ENCODE measurements around the gene ATP6V0A1.
"Not testable (repeated sequence)": the region's sequence is repeated elsewhere in the genome, so short reads cannot be mapped to it uniquely, and the experiment has no call there.

ATP6V0A1 gene

GRCh38 chr17:42536372-42537155, 77.9 kb downstream of the ATP6V0A1 start:
- CTCF ChIA-PET, result interaction anchor here (1.2 to 3.1 kb wide), 3 partner anchors 12 to 134 kb away, joined by 3 to 11 read pairs (median 3); no protein-coding TSS in a partner anchor
- peak in 2 of 3 donors; percentile 54 to 60 for DNase-seq

GRCh38 chr17:42537156-42537805, 78.6 kb downstream of the ATP6V0A1 start:
- WGBS (ENCODE audit: insufficient coverage), result 95% methylated on average over 28 of the region's 31 CpGs
- Histone ChIP-seq H3K27me3 (replicated peaks in 2 of 5; ENCODE audit: control insufficient read depth in 4 of 5, insufficient read depth in 5 of 5, low read length in 4 of 5) (no peaks in the 10 kb centered on the region), H3K4me1 (ENCODE audit: control extremely low read depth in 1 of 4, control insufficient read depth in 4 of 4, insufficient read depth in 4 of 4, low read length in 3 of 4) (peaks cover 0 to 27% (median 20%) of the 10 kb centered on the region in 4 experiments), H3K36me3 (ENCODE audit: control insufficient read depth in 4 of 4, insufficient read depth in 4 of 4, low read length in 3 of 4) (peaks cover 0 to 34% (median 24%) of the 10 kb centered on the region in 4 experiments), H3K27ac (ENCODE audit: insufficient read depth in 1 of 2, low read depth in 1 of 2, low read length in 2 of 2, poor library complexity in 1 of 2, severe bottlenecking in 2 of 2) (peak overlapping the region in 1 of 2 experiments; percentile 70), H3K9me3 (ENCODE audit: control extremely low read depth in 1 of 5, control insufficient read depth in 4 of 5, insufficient read depth in 2 of 5, low read depth in 1 of 5, low read length in 4 of 5) (no peaks in the 10 kb centered on the region), H3K4me3 (ENCODE audit: control insufficient read depth in 1 of 7, extremely low read depth in 1 of 7, insufficient read depth in 4 of 7, low read depth in 2 of 7, low read length in 6 of 7) (peak overlapping the region; percentile 70 to 81 (median 72))
- ChIA-PET CTCF (interaction anchor here (3.1 kb wide), 1 partner anchor 11 kb away, joined by 11 read pairs; no protein-coding TSS in a partner anchor), POLR2A (interaction anchor here (0.6 kb wide), 1 partner anchor 22 kb away, joined by 3 read pairs; no protein-coding TSS in a partner anchor)
- no peak for DNase-seq

More at GRCh38 chr17:42536372-42537155, 77.9 kb downstream of the ATP6V0A1 start:
- WGBS (ENCODE audit: insufficient coverage), result 0% methylated on average over 56 of the region's 65 CpGs
- H3K4me1 ChIP-seq (ENCODE audit: control extremely low read depth in 1 of 4, control insufficient read depth in 4 of 4, insufficient read depth in 4 of 4, low read length in 3 of 4), result peaks cover 2 to 33% (median 25%) of the 10 kb centered on the region in 4 experiments
- H3K27ac ChIP-seq (ENCODE audit: insufficient read depth in 1 of 2, low read depth in 1 of 2, low read length in 2 of 2, poor library complexity in 1 of 2, severe bottlenecking in 2 of 2), result peak overlapping the region in 1 of 2 experiments; percentile 70
- H3K9me3 ChIP-seq (ENCODE audit: control extremely low read depth in 1 of 5, control insufficient read depth in 4 of 5, insufficient read depth in 2 of 5, low read depth in 1 of 5, low read length in 4 of 5), result no peaks in the 10 kb centered on the region
- POLR2A ChIA-PET, result interaction anchor here (0.9 to 1.4 kb wide), 3 partner anchors 9 to 216 kb away, joined by 4 read pairs; partner anchors contain the start of gene PSMC3IP
- H3K27me3 ChIP-seq (replicated peaks in 2 of 5; ENCODE audit: control insufficient read depth in 4 of 5, insufficient read depth in 5 of 5, low read length in 4 of 5), result no peaks in the 10 kb centered on the region
- peak overlapping the region; percentile 70 to 81 (median 72) for H3K4me3 ChIP-seq (ENCODE audit: control insufficient read depth in 1 of 7, extremely low read depth in 1 of 7, insufficient read depth in 4 of 7, low read depth in 2 of 7, low read length in 6 of 7)
- H3K36me3 ChIP-seq (ENCODE audit: control insufficient read depth in 4 of 4, insufficient read depth in 4 of 4, low read length in 3 of 4), result peaks cover 0 to 31% (median 19%) of the 10 kb centered on the region in 4 experiments

GRCh38 chr17:42537826-42538451, 79.3 kb downstream of the ATP6V0A1 start:
- no peak for DNase-seq
- Histone ChIP-seq H3K4me3 (ENCODE audit: control insufficient read depth in 1 of 7, extremely low read depth in 1 of 7, insufficient read depth in 4 of 7, low read depth in 2 of 7, low read length in 6 of 7) (no peak overlapping the region), H3K9me3 (ENCODE audit: control extremely low read depth in 1 of 5, control insufficient read depth in 4 of 5, insufficient read depth in 2 of 5, low read depth in 1 of 5, low read length in 4 of 5) (no peaks in the 10 kb centered on the region), H3K36me3 (ENCODE audit: control insufficient read depth in 4 of 4, insufficient read depth in 4 of 4, low read length in 3 of 4) (peaks cover 0 to 41% (median 29%) of the 10 kb centered on the region in 4 experiments), H3K27ac (ENCODE audit: insufficient read depth in 1 of 2, low read depth in 1 of 2, low read length in 2 of 2, poor library complexity in 1 of 2, severe bottlenecking in 2 of 2) (no peak overlapping the region), H3K27me3 (replicated peaks in 2 of 5; ENCODE audit: control insufficient read depth in 4 of 5, insufficient read depth in 5 of 5, low read length in 4 of 5) (no peaks in the 10 kb centered on the region), H3K4me1 (ENCODE audit: control extremely low read depth in 1 of 4, control insufficient read depth in 4 of 4, insufficient read depth in 4 of 4, low read length in 3 of 4) (peaks cover 0 to 27% (median 20%) of the 10 kb centered on the region in 4 experiments)
- CTCF ChIA-PET, result interaction anchor here (1.3 to 3.1 kb wide), 3 partner anchors 11 to 344 kb away, joined by 3 to 11 read pairs (median 4); partner anchors contain the start of gene GHDC
- WGBS (ENCODE audit: insufficient coverage), result no CpG with 5 or more reads among the region's 5 CpGs
- POLR2A ChIA-PET, result interaction anchor here (0.6 kb wide), 2 partner anchors 21 to 78 kb away, joined by 3 read pairs; no protein-coding TSS in a partner anchor

- ChIA-PET POLR2A (interaction anchor here (0.6 kb wide), 1 partner anchor 79 kb away, joined by 3 read pairs; no protein-coding TSS in a partner anchor), CTCF (interaction anchor here (1.3 to 3.1 kb wide), 3 partner anchors 10 to 344 kb away, joined by 3 to 11 read pairs (median 4); partner anchors contain the start of gene GHDC)
- no peak for DNase-seq
- H3K27me3 ChIP-seq (replicated peaks in 2 of 5; ENCODE audit: control insufficient read depth in 4 of 5, insufficient read depth in 5 of 5, low read length in 4 of 5), result no peaks in the 10 kb centered on the region
- H3K4me1 ChIP-seq (ENCODE audit: control extremely low read depth in 1 of 4, control insufficient read depth in 4 of 4, insufficient read depth in 4 of 4, low read length in 3 of 4), result peaks cover 0 to 27% (median 20%) of the 10 kb centered on the region in 4 experiments
- WGBS (ENCODE audit: insufficient coverage), result 97% methylated on average over 8 of the region's 14 CpGs
- peaks cover 0 to 46% (median 34%) of the 10 kb centered on the region in 4 experiments for H3K36me3 ChIP-seq (ENCODE audit: control insufficient read depth in 4 of 4, insufficient read depth in 4 of 4, low read length in 3 of 4)
- no peak overlapping the region for H3K4me3 ChIP-seq (ENCODE audit: control insufficient read depth in 1 of 7, extremely low read depth in 1 of 7, insufficient read depth in 4 of 7, low read depth in 2 of 7, low read length in 6 of 7)
- H3K9me3 ChIP-seq (ENCODE audit: control extremely low read depth in 1 of 5, control insufficient read depth in 4 of 5, insufficient read depth in 2 of 5, low read depth in 1 of 5, low read length in 4 of 5), result no peaks in the 10 kb centered on the region
- no peak overlapping the region for H3K27ac ChIP-seq (ENCODE audit: insufficient read depth in 1 of 2, low read depth in 1 of 2, low read length in 2 of 2, poor library complexity in 1 of 2, severe bottlenecking in 2 of 2)
These were observed 79.8 kb downstream of the ATP6V0A1 start for GRCh38 chr17:42538482-42538881.

- Histone ChIP-seq H3K4me1 (ENCODE audit: control extremely low read depth in 1 of 4, control insufficient read depth in 4 of 4, insufficient read depth in 4 of 4, low read length in 3 of 4) (peaks cover 0 to 20% (median 14%) of the 10 kb centered on the region in 4 experiments), H3K36me3 (ENCODE audit: control insufficient read depth in 4 of 4, insufficient read depth in 4 of 4, low read length in 3 of 4) (peaks cover 0 to 59% (median 41%) of the 10 kb centered on the region in 4 experiments)
- not testable (repeated sequence) for DNase-seq; H3K9me3 ChIP-seq (ENCODE audit: control extremely low read depth in 1 of 5, control insufficient read depth in 4 of 5, insufficient read depth in 2 of 5, low read depth in 1 of 5, low read length in 4 of 5); H3K4me3 ChIP-seq (ENCODE audit: control insufficient read depth in 1 of 7, extremely low read depth in 1 of 7, insufficient read depth in 4 of 7, low read depth in 2 of 7, low read length in 6 of 7); H3K27ac ChIP-seq (ENCODE audit: insufficient read depth in 1 of 2, low read depth in 1 of 2, low read length in 2 of 2, poor library complexity in 1 of 2, severe bottlenecking in 2 of 2); H3K27me3 ChIP-seq (replicated peaks in 2 of 5; ENCODE audit: control insufficient read depth in 4 of 5, insufficient read depth in 5 of 5, low read length in 4 of 5)
- WGBS (ENCODE audit: insufficient coverage), result 94% methylated on average over 3 of the region's 4 CpGs
- ChIA-PET CTCF (interaction anchor here (1.2 to 1.5 kb wide), 2 partner anchors 13 to 27 kb away, joined by 3 to 4 read pairs; no protein-coding TSS in a partner anchor), POLR2A (interaction anchor here (0.6 kb wide), 1 partner anchor 35 kb away, joined by 4 read pairs; no protein-coding TSS in a partner anchor)
These were observed 81.9 kb downstream of the ATP6V0A1 start for GRCh38 chr17:42540558-42540957.

- Histone ChIP-seq H3K4me3 (ENCODE audit: control insufficient read depth in 1 of 7, extremely low read depth in 1 of 7, insufficient read depth in 4 of 7, low read depth in 2 of 7, low read length in 6 of 7) (no peak overlapping the region), H3K27me3 (replicated peaks in 2 of 5; ENCODE audit: control insufficient read depth in 4 of 5, insufficient read depth in 5 of 5, low read length in 4 of 5) (no peaks in the 10 kb centered on the region), H3K4me1 (ENCODE audit: control extremely low read depth in 1 of 4, control insufficient read depth in 4 of 4, insufficient read depth in 4 of 4, low read length in 3 of 4) (peaks cover 0 to 15% (median 11%) of the 10 kb centered on the region in 4 experiments), H3K27ac (ENCODE audit: insufficient read depth in 1 of 2, low read depth in 1 of 2, low read length in 2 of 2, poor library complexity in 1 of 2, severe bottlenecking in 2 of 2) (no peak overlapping the region), H3K9me3 (ENCODE audit: control extremely low read depth in 1 of 5, control insufficient read depth in 4 of 5, insufficient read depth in 2 of 5, low read depth in 1 of 5, low read length in 4 of 5) (no peaks in the 10 kb centered on the region), H3K36me3 (ENCODE audit: control insufficient read depth in 4 of 4, insufficient read depth in 4 of 4, low read length in 3 of 4) (peaks cover 0 to 59% (median 41%) of the 10 kb centered on the region in 4 experiments)
- ChIA-PET CTCF (interaction anchor here (1.2 to 1.5 kb wide), 2 partner anchors 13 to 27 kb away, joined by 3 to 4 read pairs; no protein-coding TSS in a partner anchor), POLR2A (no interaction called here)
- DNase-seq, result no peak
- WGBS (ENCODE audit: insufficient coverage), result 91% methylated on average over 17 of the region's 17 CpGs
These were observed 82.6 kb downstream of the ATP6V0A1 start for GRCh38 chr17:42541041-42541833.

All from common myeloid progenitor, CD34-positive (primary cell).